Activated T-helper 2 cell treated with anti-CD3 and anti-CD28 coated beads, Interferon-gamma antibody, Interleukin-2, Interleukin-4, amounts not matched to agents 10 μg/mL and 5 μg/mL and 100 μg/mL, durations not matched to agents 14 hours and 24 hours and 36 hours (primary cell): ENCODE measurements around the gene UACA. TPM values are rescaled to one million over a fixed set of nuclear protein-coding genes. Genes with fewer than 3 reads are reported as not detected.

Source experiments
- DNase-seq: peaks from one replicate; pipeline ENCODE4 v3.0.0; 2021; ENCODE audit warnings: low spot score
- H3K27ac Mint-ChIP-seq: one replicate; pipeline ENCODE4 v1.8.0; 2021; ENCODE audit warnings: mixed read lengths
- H3K27me3 Mint-ChIP-seq: one replicate; pipeline ENCODE4 v1.8.0; 2021; ENCODE audit warnings: low read depth, mixed read lengths
- H3K36me3 Mint-ChIP-seq: one replicate; pipeline ENCODE4 v1.8.0; 2021; ENCODE audit warnings: low read depth, mixed read lengths
- H3K4me1 Mint-ChIP-seq: one replicate; pipeline ENCODE4 v1.8.0; 2021; ENCODE audit warnings: low read depth, mixed read lengths
- H3K4me3 Mint-ChIP-seq: one replicate; pipeline ENCODE4 v1.8.0; 2021; ENCODE audit warnings: low read depth, mild to moderate bottlenecking, moderate library complexity, mixed read lengths
- H3K9me3 Mint-ChIP-seq: one replicate; pipeline ENCODE4 v1.8.0; 2021; ENCODE audit warnings: mixed read lengths
- intact Hi-C: fragments of 100-400 bp; cut with micrococcal nuclease; formaldehyde crosslinking; loops from one replicate; pipeline ENCODE4 v1.15.1; 2023
- total RNA-seq: library from RNA; stranded (reverse); gene quantifications from 2 replicates; pipeline ENCODE4 v1.2.3, GENCODE V29; 2022

The UACA gene
- total RNA-seq, 1 donor from 2014 or later, result 1.3 TPM

GRCh38 chr15:70704731-70705130 lies 58.6 kb downstream of the UACA start:
- Mint-ChIP-seq H3K27me3 (peaks cover 47% of the 10 kb centered on the region), H3K27ac (no peak overlapping the region), H3K9me3 (no peaks in the 10 kb centered on the region), H3K4me3 (no peak overlapping the region), H3K36me3 (no peaks in the 10 kb centered on the region), H3K4me1 (no peaks in the 10 kb centered on the region)
- intact Hi-C loops, result no loop called here
- no peak for DNase-seq

- H3K36me3 Mint-ChIP-seq, result no peaks in the 10 kb centered on the region
- no peaks in the 10 kb centered on the region for H3K4me1 Mint-ChIP-seq
- H3K27ac Mint-ChIP-seq, result no peak overlapping the region
- peaks cover 50% of the 10 kb centered on the region for H3K27me3 Mint-ChIP-seq
- DNase-seq, result no peak
- intact Hi-C loops, result no loop called here
- H3K4me3 Mint-ChIP-seq, result no peak overlapping the region
- H3K9me3 Mint-ChIP-seq, result no peaks in the 10 kb centered on the region
Measured at GRCh38 chr15:70704166-70704565, 59.2 kb downstream of the UACA start.

- intact Hi-C loops, result no loop called here
- no peaks in the 10 kb centered on the region for H3K9me3 Mint-ChIP-seq
- H3K27me3 Mint-ChIP-seq, result peaks cover 50% of the 10 kb centered on the region
- no peak overlapping the region for H3K4me3 Mint-ChIP-seq
- no peaks in the 10 kb centered on the region for H3K4me1 Mint-ChIP-seq
- no peak for DNase-seq
- H3K27ac Mint-ChIP-seq, result no peak overlapping the region
- H3K36me3 Mint-ChIP-seq, result no peaks in the 10 kb centered on the region
Measured at GRCh38 chr15:70703096-70703878, 60.1 kb downstream of the UACA start.

- Mint-ChIP-seq H3K4me1 (no peaks in the 10 kb centered on the region), H3K4me3 (no peak overlapping the region), H3K27ac (no peak overlapping the region), H3K36me3 (no peaks in the 10 kb centered on the region), H3K9me3 (no peaks in the 10 kb centered on the region), H3K27me3 (peaks cover 49% of the 10 kb centered on the region)
- no peak for DNase-seq
- intact Hi-C loops, result no loop called here
Measured at GRCh38 chr15:70702584-70702983, 60.8 kb downstream of the UACA start.

- no peak overlapping the region for H3K4me3 Mint-ChIP-seq
- no peaks in the 10 kb centered on the region for H3K9me3 Mint-ChIP-seq
- H3K4me1 Mint-ChIP-seq, result no peaks in the 10 kb centered on the region
- H3K36me3 Mint-ChIP-seq, result no peaks in the 10 kb centered on the region
- no peak overlapping the region for H3K27ac Mint-ChIP-seq
- no peak for DNase-seq
- intact Hi-C loops, result no loop called here
- H3K27me3 Mint-ChIP-seq, result peaks cover 48% of the 10 kb centered on the region
Measured at GRCh38 chr15:70701891-70702568, 61.3 kb downstream of the UACA start.

- H3K27ac Mint-ChIP-seq, result no peak overlapping the region
- H3K4me1 Mint-ChIP-seq, result no peaks in the 10 kb centered on the region
- no peak for DNase-seq
- H3K4me3 Mint-ChIP-seq, result no peak overlapping the region
- intact Hi-C loops, result no loop called here
- H3K36me3 Mint-ChIP-seq, result no peaks in the 10 kb centered on the region
- peaks cover 49% of the 10 kb centered on the region for H3K27me3 Mint-ChIP-seq
- H3K9me3 Mint-ChIP-seq, result no peaks in the 10 kb centered on the region
Measured at GRCh38 chr15:70701171-70701570, 62.2 kb downstream of the UACA start.

GRCh38 chr15:70699890-70700289 lies 63.5 kb downstream of the UACA start:
- Mint-ChIP-seq H3K36me3 (no peaks in the 10 kb centered on the region), H3K27me3 (peaks cover 50% of the 10 kb centered on the region), H3K4me1 (no peaks in the 10 kb centered on the region), H3K9me3 (no peaks in the 10 kb centered on the region), H3K4me3 (no peak overlapping the region), H3K27ac (no peak overlapping the region)
- DNase-seq, result no peak
- intact Hi-C loops, result no loop called here

- H3K4me1 Mint-ChIP-seq, result no peaks in the 10 kb centered on the region
- no peak overlapping the region for H3K27ac Mint-ChIP-seq
- no peaks in the 10 kb centered on the region for H3K36me3 Mint-ChIP-seq
- H3K27me3 Mint-ChIP-seq, result peaks cover 45% of the 10 kb centered on the region
- H3K4me3 Mint-ChIP-seq, result no peak overlapping the region
- H3K9me3 Mint-ChIP-seq, result no peaks in the 10 kb centered on the region
- intact Hi-C loops, result no loop called here
- DNase-seq, result no peak
Measured at GRCh38 chr15:70698836-70699390, 64.4 kb downstream of the UACA start.

GRCh38 chr15:70698426-70698825 lies 64.9 kb downstream of the UACA start:
- H3K27me3 Mint-ChIP-seq, result peaks cover 44% of the 10 kb centered on the region

GRCh38 chr15:70690491-70691276 lies 72.7 kb downstream of the UACA start:
- intact Hi-C loops, result no loop called here
- peaks cover 44% of the 10 kb centered on the region for H3K27me3 Mint-ChIP-seq
- H3K9me3 Mint-ChIP-seq, result no peaks in the 10 kb centered on the region
- no peaks in the 10 kb centered on the region for H3K4me1 Mint-ChIP-seq
- no peak overlapping the region for H3K4me3 Mint-ChIP-seq
- H3K36me3 Mint-ChIP-seq, result no peaks in the 10 kb centered on the region
- DNase-seq, result no peak
- H3K27ac Mint-ChIP-seq, result no peak overlapping the region

More at GRCh38 chr15:70698426-70698825, 64.9 kb downstream of the UACA start:
- Mint-ChIP-seq H3K36me3 (no peaks in the 10 kb centered on the region), H3K9me3 (no peaks in the 10 kb centered on the region), H3K4me1 (no peaks in the 10 kb centered on the region), H3K4me3 (no peak overlapping the region), H3K27ac (no peak overlapping the region)
- DNase-seq, result no peak
- intact Hi-C loops, result no loop called here

GRCh38 chr15:70690021-70690420 lies 73.3 kb downstream of the UACA start:
- H3K9me3 Mint-ChIP-seq, result no peaks in the 10 kb centered on the region
- peaks cover 48% of the 10 kb centered on the region for H3K27me3 Mint-ChIP-seq
- no peak for DNase-seq
- intact Hi-C loops, result no loop called here
- no peaks in the 10 kb centered on the region for H3K4me1 Mint-ChIP-seq
- no peak overlapping the region for H3K4me3 Mint-ChIP-seq
- H3K36me3 Mint-ChIP-seq, result no peaks in the 10 kb centered on the region
- no peak overlapping the region for H3K27ac Mint-ChIP-seq

- H3K4me3 Mint-ChIP-seq, result no peak overlapping the region
- H3K9me3 Mint-ChIP-seq, result no peaks in the 10 kb centered on the region
- no peak overlapping the region for H3K27ac Mint-ChIP-seq
- DNase-seq, result no peak
- peaks cover 42% of the 10 kb centered on the region for H3K27me3 Mint-ChIP-seq
- H3K4me1 Mint-ChIP-seq, result no peaks in the 10 kb centered on the region
- no peaks in the 10 kb centered on the region for H3K36me3 Mint-ChIP-seq
- intact Hi-C loops, result no loop called here
Measured at GRCh38 chr15:70687482-70687881, 75.9 kb downstream of the UACA start.
